ENCODE results near the gene MAGI1. TPM values are rescaled to one million over a fixed set of nuclear protein-coding genes. Genes with fewer than 3 reads are reported as not detected.

MAGI1 gene
- total RNA-seq, 2 donors from 2014 or later: 38.6 to 45.1 TPM

- DNase-seq: peak; percentile 82
- Histone ChIP-seq H3K9ac (ENCODE audit: extremely low read depth, low read length, poor library complexity, severe bottlenecking) (no peak overlapping the region), H3K4me1 (ENCODE audit: control insufficient read depth, insufficient read depth, low read length) (peaks cover 4% of the 10 kb centered on the region), H3K27me3 (ENCODE audit: control insufficient read depth, insufficient read depth, low read length, poor library complexity, severe bottlenecking) (no peaks in the 10 kb centered on the region), H3K27ac (ENCODE audit: low read depth, low read length) (no peak overlapping the region), H3K36me3 (ENCODE audit: control insufficient read depth, insufficient read depth, low read length) (no peaks in the 10 kb centered on the region), H3K9me3 (ENCODE audit: control insufficient read depth, low read length) (no peaks in the 10 kb centered on the region), H3K4me3 (ENCODE audit: low read length) (no peak overlapping the region)
- no peaks in the 10 kb centered on the region for H3K9me3 Mint-ChIP-seq
- H3K36me3 Mint-ChIP-seq (ENCODE audit: low read depth): peaks cover 1% of the 10 kb centered on the region
- peaks cover 24% of the 10 kb centered on the region for H3K4me1 Mint-ChIP-seq
- peak overlapping the region; percentile 88 for H3K27ac Mint-ChIP-seq
- TF ChIP-seq CTCF (conservative IDR thresholded peaks at IDR 0.05): no peak
- H3K27me3 Mint-ChIP-seq (ENCODE audit: insufficient read depth): no peaks in the 10 kb centered on the region
- 36 to 49% methylated on average over 4 to 6 of the region's 6 CpGs for WGBS, 2 experiments (ENCODE audit: insufficient coverage in 1 of 2, insufficient read length in 1 of 2)
- H3K4me3 Mint-ChIP-seq: no peak overlapping the region
Observed at GRCh38 chr3:65878831-65879230, 159.9 kb downstream of the MAGI1 start.

GRCh38 chr3:65877160-65877559 is 161.6 kb downstream of the MAGI1 start:
- Histone ChIP-seq H3K27me3 (ENCODE audit: control insufficient read depth, insufficient read depth, low read length, poor library complexity, severe bottlenecking) (no peaks in the 10 kb centered on the region), H3K4me3 (ENCODE audit: low read length) (no peak overlapping the region), H3K4me1 (ENCODE audit: control insufficient read depth, insufficient read depth, low read length) (no peaks in the 10 kb centered on the region), H3K9me3 (ENCODE audit: control insufficient read depth, low read length) (no peaks in the 10 kb centered on the region), H3K27ac (ENCODE audit: low read depth, low read length) (no peak overlapping the region), H3K36me3 (ENCODE audit: control insufficient read depth, insufficient read depth, low read length) (no peaks in the 10 kb centered on the region), H3K9ac (ENCODE audit: extremely low read depth, low read length, poor library complexity, severe bottlenecking) (no peak overlapping the region)
- Mint-ChIP-seq H3K27ac (no peak overlapping the region), H3K4me3 (no peak overlapping the region), H3K9me3 (no peaks in the 10 kb centered on the region), H3K4me1 (peaks cover 19% of the 10 kb centered on the region), H3K27me3 (ENCODE audit: insufficient read depth) (no peaks in the 10 kb centered on the region), H3K36me3 (ENCODE audit: low read depth) (peaks cover 1% of the 10 kb centered on the region)
- WGBS, 2 experiments (ENCODE audit: insufficient coverage in 1 of 2, insufficient read length in 1 of 2): 81 to 95% methylated on average over 1 to 2 of the region's 2 CpGs
- no peak for TF ChIP-seq CTCF (conservative IDR thresholded peaks at IDR 0.05)
- DNase-seq: no peak

GRCh38 chr3:65876028-65876420 is 162.7 kb downstream of the MAGI1 start:
- whole genome bisulfite sequencing, 2 experiments (ENCODE audit: insufficient coverage in 1 of 2, insufficient read length in 1 of 2): 92 to 100% methylated on average over 3 of the region's 3 CpGs

More at GRCh38 chr3:65876028-65876420, 162.7 kb downstream of the MAGI1 start:
- no peak overlapping the region for H3K4me3 Mint-ChIP-seq
- no peaks in the 10 kb centered on the region for H3K27me3 Mint-ChIP-seq (ENCODE audit: insufficient read depth)
- Histone ChIP-seq H3K4me1 (ENCODE audit: control insufficient read depth, insufficient read depth, low read length) (no peaks in the 10 kb centered on the region), H3K9ac (ENCODE audit: extremely low read depth, low read length, poor library complexity, severe bottlenecking) (no peak overlapping the region), H3K27ac (ENCODE audit: low read depth, low read length) (no peak overlapping the region), H3K4me3 (ENCODE audit: low read length) (no peak overlapping the region), H3K9me3 (ENCODE audit: control insufficient read depth, low read length) (no peaks in the 10 kb centered on the region), H3K27me3 (ENCODE audit: control insufficient read depth, insufficient read depth, low read length, poor library complexity, severe bottlenecking) (no peaks in the 10 kb centered on the region), H3K36me3 (ENCODE audit: control insufficient read depth, insufficient read depth, low read length) (no peaks in the 10 kb centered on the region)
- peak overlapping the region; percentile 8 for H3K27ac Mint-ChIP-seq
- TF ChIP-seq CTCF (conservative IDR thresholded peaks at IDR 0.05): no peak
- peaks cover 1% of the 10 kb centered on the region for H3K36me3 Mint-ChIP-seq (ENCODE audit: low read depth)
- H3K4me1 Mint-ChIP-seq: peaks cover 16% of the 10 kb centered on the region
- no peaks in the 10 kb centered on the region for H3K9me3 Mint-ChIP-seq
- DNase-seq: no peak
